Measurements from ENCODE around the gene KCNG1. TPM values are rescaled to one million over a fixed set of nuclear protein-coding genes. Genes with fewer than 3 reads are reported as not detected.

KCNG1 gene
- total RNA-seq, 1 donor from 2014 or later: not detected

- intact Hi-C loops (cut with DNase I): no loop called here
- Histone ChIP-seq H3K4me1 (peaks cover 4% of the 10 kb centered on the region), H3K36me3 (no peaks in the 10 kb centered on the region), H3K27me3 (peaks cover 76% of the 10 kb centered on the region), H3K27ac (no peak overlapping the region), H3K9me3 (no peaks in the 10 kb centered on the region), H3K4me3 (no peak overlapping the region)
- ATAC-seq (no peak), DNase-seq (no peak)
- TF ChIP-seq CTCF (IDR thresholded peaks at IDR 0.05): no peak
Measured at GRCh38 chr20:51026269-51026668, 3.4 kb upstream of the KCNG1 start.

- Histone ChIP-seq H3K9me3 (no peaks in the 10 kb centered on the region), H3K4me3 (no peak overlapping the region), H3K4me1 (peaks cover 4% of the 10 kb centered on the region), H3K27ac (no peak overlapping the region), H3K36me3 (no peaks in the 10 kb centered on the region), H3K27me3 (peaks cover 78% of the 10 kb centered on the region)
- intact Hi-C loops (cut with DNase I): no loop called here
- no peak for TF ChIP-seq CTCF (IDR thresholded peaks at IDR 0.05)
- ATAC-seq (no peak), DNase-seq (no peak)
Measured at GRCh38 chr20:51024761-51025160, 1.9 kb upstream of the KCNG1 start.

GRCh38 chr20:51023617-51024155 is 779 bp upstream of the KCNG1 start:
- Histone ChIP-seq H3K4me3 (peak overlapping the region; percentile 40), H3K27ac (no peak overlapping the region), H3K27me3 (peaks cover 68% of the 10 kb centered on the region), H3K9me3 (no peaks in the 10 kb centered on the region), H3K4me1 (peaks cover 4% of the 10 kb centered on the region), H3K36me3 (no peaks in the 10 kb centered on the region)
- no peak for ATAC-seq
- TF ChIP-seq CTCF (IDR thresholded peaks at IDR 0.05): no peak
- no peak for DNase-seq
- intact Hi-C loops (cut with DNase I): no loop called here

GRCh38 chr20:51022227-51022802 is 592 bp downstream of the KCNG1 start:
- H3K27ac ChIP-seq: no peak overlapping the region
- ATAC-seq (no peak), DNase-seq (no peak)
- peaks cover 67% of the 10 kb centered on the region for H3K27me3 ChIP-seq
- no peak for TF ChIP-seq CTCF (IDR thresholded peaks at IDR 0.05)
- H3K9me3 ChIP-seq: no peaks in the 10 kb centered on the region
- peak overlapping the region; percentile 40 for H3K4me3 ChIP-seq
- intact Hi-C loops (cut with DNase I): no loop called here
- peaks cover 4% of the 10 kb centered on the region for H3K4me1 ChIP-seq
- H3K36me3 ChIP-seq: no peaks in the 10 kb centered on the region

GRCh38 chr20:51021067-51022025 is 1.6 kb downstream of the KCNG1 start:
- Histone ChIP-seq H3K4me3 (no peak overlapping the region), H3K36me3 (no peaks in the 10 kb centered on the region), H3K9me3 (no peaks in the 10 kb centered on the region), H3K27me3 (peaks cover 60% of the 10 kb centered on the region), H3K27ac (no peak overlapping the region), H3K4me1 (peaks cover 4% of the 10 kb centered on the region)
- intact Hi-C loops (cut with DNase I): no loop called here
- ATAC-seq (no peak), DNase-seq (no peak)
- TF ChIP-seq CTCF (IDR thresholded peaks at IDR 0.05): no peak
